ENCODE results near the gene CNTLN. TPM values are rescaled to one million over a fixed set of nuclear protein-coding genes. Genes with fewer than 3 reads are reported as not detected.

The CNTLN gene
- total and polyA plus RNA-seq, 9 of the 15 experiments (the other 6 are each of a cell fraction or from before 2014, with no cell fraction given), result 0.08 TPM; not detected in 8

DNA sequence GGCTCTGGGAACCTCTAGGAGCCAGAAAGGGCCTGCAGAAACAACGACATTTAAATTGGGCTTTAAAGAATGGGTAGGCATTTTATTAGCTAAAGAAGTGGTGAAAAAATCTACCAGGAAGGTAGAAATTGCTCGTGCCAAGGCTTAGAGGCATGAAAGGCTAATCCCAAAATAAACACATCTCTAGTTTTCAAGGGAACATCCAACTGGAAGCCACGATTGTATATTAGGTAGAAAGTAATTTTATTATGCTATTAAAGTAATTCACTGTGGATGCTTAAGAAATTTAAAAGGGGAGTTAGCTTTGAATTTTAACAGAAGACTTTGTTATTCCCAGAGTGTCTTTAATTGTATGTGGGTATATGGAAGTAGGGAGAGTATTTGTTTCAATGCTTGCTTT lies 17.5 kb upstream of the CNTLN start:
- Histone ChIP-seq H3K79me2 (ENCODE audit: control insufficient read depth, insufficient read depth, low read length) (no peaks in the 10 kb centered on the region), H3K9ac (ENCODE audit: insufficient read depth in 1 of 2, low read depth in 2 of 2, low read length in 2 of 2) (no peak overlapping the region), H4K20me1 (replicated peaks; ENCODE audit: control insufficient read depth, insufficient read depth, low read length) (no peaks in the 10 kb centered on the region), H3K4me1 (replicated peaks in 1 of 2; ENCODE audit: control insufficient read depth in 2 of 2, insufficient read depth in 2 of 2, low read length in 2 of 2) (no peaks in the 10 kb centered on the region), H2AFZ (ENCODE audit: low read depth, low read length) (no peak overlapping the region), H3K4me3 (no peak overlapping the region), H3K27ac (ENCODE audit: extremely low read depth, low read depth, low read length) (no peak overlapping the region), H3K27me3 (ENCODE audit: control insufficient read depth in 2 of 2, insufficient read depth in 2 of 2, low read length in 2 of 2) (no peaks in the 10 kb centered on the region), H3K36me3 (ENCODE audit: control insufficient read depth, insufficient read depth, low read length) (no peaks in the 10 kb centered on the region), H3K9me3 (replicated peaks; ENCODE audit: control insufficient read depth, insufficient read depth, low read depth, low read length) (no peaks in the 10 kb centered on the region), H3K4me2 (ENCODE audit: insufficient read depth, low read length) (no peak overlapping the region), H3K9me1 (ENCODE audit: control insufficient read depth, insufficient read depth, low read length) (no peaks in the 10 kb centered on the region)
- DNase-seq (ENCODE audit: extremely low read depth in 1 of 4, low spot score in 3 of 4), result no peak
- no peak for FAIRE-seq
- WGBS (ENCODE audit: insufficient coverage, low coverage, missing lambda C conversion rate), result 0% methylated on average over 3 of the region's 3 CpGs
- no peak for ATAC-seq
- ChIA-PET CTCF (ENCODE audit: low intra/inter-chr PET ratio) (no interaction called here), POLR2A (interaction anchor here (0.6 kb wide), 1 partner anchor 98 kb away, joined by 3 read pairs; no protein-coding TSS in a partner anchor)
- no TSS peak for BruUV-seq (replicated peaks)
- in situ Hi-C loops (cut with MboI) (no loop called here), intact Hi-C loops (cut with micrococcal nuclease) (no loop called here)
- TF ChIP-seq HLTF (IDR thresholded peaks at IDR 0.05) (no peak), PREB (CRISPR knock-in tag; IDR thresholded peaks at IDR 0.05) (no peak), TAF1 (IDR thresholded peaks at IDR 0.05; ENCODE audit: control insufficient read depth, extremely low read depth, insufficient read depth, low read length, severe bottlenecking) (no peak), ZNF274 (IDR thresholded peaks at IDR 0.05; ENCODE audit: borderline replicate concordance, low read depth, low read length) (no peak), ZNF830 (CRISPR knock-in tag; IDR thresholded peaks at IDR 0.05) (no peak), ZNF354B (CRISPR knock-in tag; IDR thresholded peaks at IDR 0.05) (no peak), ZNF212 (CRISPR knock-in tag; IDR thresholded peaks at IDR 0.05) (no peak), ZBTB40 (IDR thresholded peaks at IDR 0.05) (no peak), ZBTB40 (CRISPR knock-in tag; IDR thresholded peaks at IDR 0.05) (no peak), ZBTB17 (CRISPR knock-in tag; IDR thresholded peaks at IDR 0.05) (no peak), BCL6 (CRISPR knock-in tag; IDR thresholded peaks at IDR 0.05) (no peak), ZNF436 (CRISPR knock-in tag; IDR thresholded peaks at IDR 0.05) (no peak)
- TF ChIP-seq, protein P1, sequence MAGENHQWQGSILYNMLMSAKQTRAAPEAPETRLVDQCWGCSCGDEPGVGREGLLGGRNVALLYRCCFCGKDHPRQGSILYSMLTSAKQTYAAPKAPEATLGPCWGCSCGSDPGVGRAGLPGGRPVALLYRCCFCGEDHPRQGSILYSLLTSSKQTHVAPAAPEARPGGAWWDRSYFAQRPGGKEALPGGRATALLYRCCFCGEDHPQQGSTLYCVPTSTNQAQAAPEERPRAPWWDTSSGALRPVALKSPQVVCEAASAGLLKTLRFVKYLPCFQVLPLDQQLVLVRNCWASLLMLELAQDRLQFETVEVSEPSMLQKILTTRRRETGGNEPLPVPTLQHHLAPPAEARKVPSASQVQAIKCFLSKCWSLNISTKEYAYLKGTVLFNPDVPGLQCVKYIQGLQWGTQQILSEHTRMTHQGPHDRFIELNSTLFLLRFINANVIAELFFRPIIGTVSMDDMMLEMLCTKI (IDR thresholded peaks at IDR 0.05; ENCODE audit: partially characterized antibody), result no peak
